GM12878 (cell line): ENCODE data around the gene JMJD7. TPM values are rescaled to one million over a fixed set of nuclear protein-coding genes. Genes with fewer than 3 reads are reported as not detected.

Experiments used
- ATAC-seq: fragments of 200-7000 bp; cut with Tn5 transposase; 3 replicates; pipeline ENCODE4 v1.9.1; 2020; ENCODE audit warnings: mild to moderate bottlenecking, moderate library complexity
- BruUV-seq: library from RNA; stranded (reverse); fragments of 400-500 nt; replicated peaks from 2 replicates; lab custom pipeline; 2021; lab: Mats Ljungman, UMichigan
- CTCF ChIA-PET: fragments of 300-600 bp; sonication (Branson Sonifier 250); formaldehyde crosslinking; extraction: SDS; loops from one replicate; lab custom pipeline; 2021; ENCODE audit warnings: inconsistent platforms; lab: Yijun Ruan, JAX
- POLR2A ChIA-PET: fragments of 350-600 bp; formaldehyde crosslinking; extraction: SDS; loops from one replicate; lab custom pipeline; 2021; ENCODE audit warnings: inconsistent platforms; lab: Charles Lee
- RAD21 ChIA-PET: fragments of 300-600 bp; sonication (Branson Sonifier 250); formaldehyde crosslinking; loops from one replicate; lab custom pipeline; 2023; ENCODE audit warnings: antibody characterized with exemption; ENCODE audit not compliant: unreplicated experiment; lab: Charles Lee
- SMC1A ChIA-PET: fragments of 300-600 bp; sonication (Branson Sonifier 250); formaldehyde crosslinking; loops from one replicate; lab custom pipeline; 2023; ENCODE audit not compliant: unreplicated experiment, uncharacterized antibody; lab: Charles Lee
- DNase-seq: peaks from one replicate; pipeline ENCODE4 v3.0.0-alpha.2; 2011; ENCODE audit warnings: low read depth, low spot score
- FAIRE-seq: peaks from 3 replicates; lab custom pipeline; 2011; peaks lifted over from hg19 to GRCh38; lab: Jason Lieb, UNC
- H2AFZ ChIP-seq: 2 replicates; pipeline ENCODE4 v1.6.0; 2011; ENCODE audit warnings: low read depth, low read length, control low read depth; ENCODE audit not compliant: control insufficient read depth
- H3K27ac ChIP-seq: 2 replicates; pipeline ENCODE4 v1.5.1; 2011; ENCODE audit warnings: control low read depth; ENCODE audit not compliant: control insufficient read depth, insufficient read depth
- H3K27me3 ChIP-seq, 2 experiments: replicated peaks in 1 of 2; 2 replicates each; pipeline versions ENCODE4 v1.6.0 to v1.6.1; 2011; ENCODE audit warnings: low read length in 1 of 2; ENCODE audit not compliant: control insufficient read depth in 2 of 2, insufficient read depth in 2 of 2
- H3K36me3 ChIP-seq, 2 experiments: 2 replicates each; pipeline ENCODE4 v1.5.1; 2011; ENCODE audit warnings: low read length in 1 of 2; ENCODE audit not compliant: control insufficient read depth in 2 of 2, insufficient read depth in 2 of 2
- H3K4me1 ChIP-seq: 2 replicates; pipeline ENCODE4 v1.6.1; 2011; ENCODE audit warnings: mild to moderate bottlenecking, low read length, moderate library complexity, mixed read lengths; ENCODE audit not compliant: control insufficient read depth, insufficient read depth
- H3K4me2 ChIP-seq: 2 replicates; pipeline ENCODE4 v1.6.0; 2011; ENCODE audit warnings: control low read depth; ENCODE audit not compliant: control insufficient read depth, insufficient read depth
- H3K4me3 ChIP-seq: fragments of 200-600 bp; sonication (generic); 2 replicates; pipeline ENCODE4 v1.5.1; 2016
- H3K79me2 ChIP-seq: 2 replicates; pipeline ENCODE4 v1.6.0; 2011; ENCODE audit warnings: low read length; ENCODE audit not compliant: control insufficient read depth, insufficient read depth
- H3K9ac ChIP-seq: 2 replicates; pipeline ENCODE4 v1.8.0; 2011; ENCODE audit warnings: low read length, control low read depth, mixed read lengths; ENCODE audit not compliant: control insufficient read depth, insufficient read depth
- H3K9me3 ChIP-seq: replicated peaks from 3 replicates; pipeline ENCODE4 v1.5.1; 2011; ENCODE audit warnings: mild to moderate bottlenecking, low read length; ENCODE audit not compliant: control insufficient read depth, insufficient read depth
- H4K20me1 ChIP-seq: 2 replicates; pipeline ENCODE4 v1.6.0; 2011; ENCODE audit not compliant: control insufficient read depth, insufficient read depth
- HDAC6 ChIP-seq: fragments of 200-600 bp; sonication (generic); IDR thresholded peaks from one replicate; pipeline ENCODE4 v1.8.0; 2017; ENCODE audit warnings: antibody characterized with exemption; ENCODE audit not compliant: unreplicated experiment
- NRF1 ChIP-seq: conservative IDR thresholded peaks from 2 replicates; pipeline ENCODE4 v1.6.1; 2011; ENCODE audit warnings: mild to moderate bottlenecking, low read depth, low read length, improper control_type of control experiment
- RCOR1 ChIP-seq: conservative IDR thresholded peaks from 2 replicates; pipeline ENCODE4 v1.6.1; 2012; ENCODE audit warnings: low read depth, low read length, improper control_type of control experiment
- RFX5 ChIP-seq: IDR thresholded peaks from 2 replicates; pipeline ENCODE4 v1.6.1; 2011; ENCODE audit warnings: low read depth, low read length, improper control_type of control experiment
- ZNF622 ChIP-seq: fragments of 450-650 bp; IDR thresholded peaks from 2 replicates; pipeline ENCODE4 v1.6.1; 2017; ENCODE audit warnings: mild to moderate bottlenecking, inconsistent platforms
- WGBS: methylation state at CpG from one replicate; pipeline ENCODE4 v1.1.6; 2016; ENCODE audit warnings: low lambda C conversion rate; ENCODE audit not compliant: insufficient replicate concordance, insufficient coverage; ENCODE audit errors: missing lambda C conversion rate; 5-methylcytosine and 5-hydroxymethylcytosine counted together
- in situ Hi-C: fragments of 300-500 bp; cut with MboI; formaldehyde crosslinking; loops from 9 replicates; pipeline ENCODE4 v1.14.3; 2018; ENCODE audit warnings: mixed read lengths
- intact Hi-C: fragments of 100-400 bp; cut with micrococcal nuclease; formaldehyde crosslinking; loops from one replicate; pipeline ENCODE4 v1.14.2; 2022; ENCODE audit not compliant: unreplicated experiment
- polyA plus RNA-seq, 11 experiments: library from polyadenylated mRNA; depleted of rRNA in 4 of 11; unstranded in 6 of 11; stranded (reverse) in 5 of 11; fragments of >200 nt; fragmentation: Nextera tagmentation in 4 of 11; fragmentation: Illumina TruSeq in 1 of 11; extraction: Ambion mirVana in 4 of 11; extraction: Trizol in 1 of 11; gene quantifications; 1 replicate in 1 of 11; 2 replicates in 10 of 11; pipeline versions ENCODE4 v1.2.1 to v1.2.3, GENCODE V29; 2011 to 2016; ENCODE audit warnings: inconsistent platforms in 2 of 11, missing spikeins in 2 of 11, low read depth in 1 of 11
- total RNA-seq, 4 experiments: library from RNA; depleted of rRNA in 3 of 4; stranded (reverse); fragments of >200 nt in 3 of 4; fragmentation: Illumina TruSeq in 1 of 4; extraction: Trizol in 1 of 4; gene quantifications; 2 replicates each; pipeline versions ENCODE4 v1.2.1 to v1.2.3, GENCODE V29; 2013 to 2021
- TF ChIP-seq, protein P1 (sequence below), 3 experiments: IDR thresholded peaks in 2 of 3; conservative IDR thresholded peaks in 1 of 3; 2 replicates each; pipeline ENCODE4 v1.5.1; 2011; ENCODE audit warnings: low read depth in 3 of 3, low read length in 3 of 3, mild to moderate bottlenecking in 3 of 3, control low read depth in 2 of 3, moderate library complexity in 2 of 3, inconsistent platforms in 1 of 3, mixed read lengths in 1 of 3; ENCODE audit not compliant: control insufficient read depth in 2 of 3, insufficient read depth in 1 of 3; ENCODE audit errors: extremely low read depth in 1 of 3

The JMJD7 gene
- total and polyA plus RNA-seq, 10 of the 15 experiments (the other 5 are each of a cell fraction or from before 2014, with no cell fraction given): 0.79 to 12.2 (median 6.5) TPM

DNA sequence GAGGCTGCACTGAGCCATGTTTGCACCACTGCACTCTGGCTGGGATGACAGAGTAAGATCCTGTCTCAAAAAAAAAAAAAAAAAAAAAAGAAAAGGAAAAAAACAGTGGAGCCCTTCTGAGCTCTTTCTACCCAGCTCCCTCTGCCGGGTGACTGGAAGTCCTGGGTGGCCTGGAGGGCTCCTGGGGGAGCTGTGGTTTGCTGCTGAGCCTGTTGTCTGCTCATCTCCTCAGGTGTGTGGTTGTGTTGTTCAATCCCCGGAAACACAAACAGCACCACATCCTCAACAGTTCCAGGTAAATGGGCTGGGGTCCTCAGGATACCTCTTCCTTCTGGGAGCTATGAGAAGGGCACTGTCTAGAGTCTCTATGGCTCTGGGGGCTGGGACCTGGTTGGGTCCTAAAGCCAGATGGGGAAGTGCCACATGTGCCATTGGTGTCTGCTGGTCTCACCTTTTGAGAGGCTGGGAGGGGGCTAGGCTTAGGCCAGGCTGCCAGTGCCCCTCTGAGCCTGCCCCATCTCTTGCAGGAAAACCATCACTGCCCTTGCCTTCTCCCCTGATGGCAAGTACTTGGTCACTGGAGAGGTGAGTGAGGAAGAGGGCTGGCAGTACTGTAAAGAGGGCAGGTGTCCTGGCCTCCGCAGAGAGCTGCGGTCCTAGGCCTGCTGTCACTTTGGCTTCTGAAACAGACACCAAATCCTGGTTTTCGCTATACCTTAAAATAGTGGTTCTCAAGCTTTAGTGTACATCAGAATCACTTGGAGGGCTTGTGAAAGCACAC lies 17.1 kb upstream of the JMJD7 start:
- no TSS peak for BruUV-seq
- in situ Hi-C loops: loop anchor here (5.0 kb wide), 1 partner anchor 39 kb away; the partner anchor contains the start of gene MAPKBP1
- RAD21 ChIA-PET: interaction anchor here (0.7 to 12.6 kb wide), 17 partner anchors 10 to 348 kb away, joined by 3 to 305 read pairs (median 4); partner anchors contain the start of genes MAPKBP1 and MGA
- Histone ChIP-seq H3K27me3 (no peaks in the 10 kb centered on the region), H2AFZ (no peak overlapping the region)
- TF ChIP-seq HDAC6: no peak
- TF ChIP-seq, protein P1, sequence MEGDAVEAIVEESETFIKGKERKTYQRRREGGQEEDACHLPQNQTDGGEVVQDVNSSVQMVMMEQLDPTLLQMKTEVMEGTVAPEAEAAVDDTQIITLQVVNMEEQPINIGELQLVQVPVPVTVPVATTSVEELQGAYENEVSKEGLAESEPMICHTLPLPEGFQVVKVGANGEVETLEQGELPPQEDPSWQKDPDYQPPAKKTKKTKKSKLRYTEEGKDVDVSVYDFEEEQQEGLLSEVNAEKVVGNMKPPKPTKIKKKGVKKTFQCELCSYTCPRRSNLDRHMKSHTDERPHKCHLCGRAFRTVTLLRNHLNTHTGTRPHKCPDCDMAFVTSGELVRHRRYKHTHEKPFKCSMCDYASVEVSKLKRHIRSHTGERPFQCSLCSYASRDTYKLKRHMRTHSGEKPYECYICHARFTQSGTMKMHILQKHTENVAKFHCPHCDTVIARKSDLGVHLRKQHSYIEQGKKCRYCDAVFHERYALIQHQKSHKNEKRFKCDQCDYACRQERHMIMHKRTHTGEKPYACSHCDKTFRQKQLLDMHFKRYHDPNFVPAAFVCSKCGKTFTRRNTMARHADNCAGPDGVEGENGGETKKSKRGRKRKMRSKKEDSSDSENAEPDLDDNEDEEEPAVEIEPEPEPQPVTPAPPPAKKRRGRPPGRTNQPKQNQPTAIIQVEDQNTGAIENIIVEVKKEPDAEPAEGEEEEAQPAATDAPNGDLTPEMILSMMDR (IDR thresholded peaks at IDR 0.05 in 2 of 3, conservative IDR thresholded peaks at IDR 0.05 in 1 of 3; ENCODE audit: control insufficient read depth in 2 of 3, extremely low read depth in 1 of 3, insufficient read depth in 1 of 3, low read depth in 3 of 3, low read length in 3 of 3): peak in 2 of 3 experiments; percentile 5 to 13; a peak in 1 of 6 replicates
- no peak for TF ChIP-seq NRF1
- TF ChIP-seq RFX5: no peak
- no peak for TF ChIP-seq RCOR1
- no peak for TF ChIP-seq ZNF622
- TF ChIP-seq, all 136 proteins: peak for 1
- ChIA-PET CTCF (interaction anchor here (0.6 to 6.3 kb wide), 33 partner anchors 9 to 345 kb away, joined by 3 to 365 read pairs (median 4); partner anchors contain the start of genes MAPKBP1 and MGA), POLR2A (interaction anchor here (0.6 to 2.6 kb wide), 5 partner anchors 14 to 689 kb away, joined by 3 to 28 read pairs (median 4); partner anchors contain the start of gene MAPKBP1), SMC1A (interaction anchor here (0.6 to 8.3 kb wide), 17 partner anchors 11 to 345 kb away, joined by 3 to 268 read pairs (median 5); partner anchors contain the start of genes MAPKBP1 and MGA)
- 73% methylated on average over 5 of the region's 5 CpGs for WGBS
- Histone ChIP-seq H3K4me2 (no peak overlapping the region), H3K27ac (no peak overlapping the region), H3K36me3 (peaks cover 0 to 11% of the 10 kb centered on the region in 2 experiments; a peak in 3 of 4 replicates), H3K4me3 (no peak overlapping the region), H3K9ac (no peak overlapping the region), H4K20me1 (no peaks in the 10 kb centered on the region), H3K79me2 (no peaks in the 10 kb centered on the region), H3K9me3 (no peaks in the 10 kb centered on the region), H3K4me1 (no peaks in the 10 kb centered on the region)
- ATAC-seq (peak; percentile 35), FAIRE-seq (no peak), DNase-seq (no peak)
- intact Hi-C loops: loop anchor here (1.0 to 10.0 kb wide), 4 partner anchors 39 to 344 kb away; no protein-coding TSS in a partner anchor
